NCI-H2029 treated with DMSO at 0.1 percent for 48 hours (cell line): ENCODE results near the gene KNCN.

Source experiments
- DNase-seq: peaks from one replicate; lab custom pipeline; 2025; lab: John Stamatoyannopoulos, UW

The KNCN gene

DNA sequence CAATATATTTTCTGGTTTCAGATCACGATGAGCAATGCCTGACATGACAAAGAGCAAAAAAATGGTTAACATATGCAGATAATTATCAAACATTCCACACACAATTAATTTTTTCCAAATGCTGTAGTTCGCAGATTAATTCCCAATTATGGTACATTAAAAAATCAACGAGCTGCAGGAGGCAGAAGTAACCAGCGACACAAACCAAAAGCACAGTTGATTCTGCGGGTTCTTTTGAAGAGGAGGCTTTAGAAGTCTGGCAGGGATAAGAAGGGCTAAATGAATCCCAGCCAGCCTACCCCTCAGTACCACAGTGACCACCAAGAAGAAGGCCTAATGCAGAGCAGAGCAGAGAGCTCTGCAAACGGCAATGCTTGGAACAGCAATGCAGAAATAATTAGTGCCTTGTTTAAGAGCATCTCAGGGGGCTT is 17.0 kb upstream of the KNCN start:
- no peak for DNase-seq

DNA sequence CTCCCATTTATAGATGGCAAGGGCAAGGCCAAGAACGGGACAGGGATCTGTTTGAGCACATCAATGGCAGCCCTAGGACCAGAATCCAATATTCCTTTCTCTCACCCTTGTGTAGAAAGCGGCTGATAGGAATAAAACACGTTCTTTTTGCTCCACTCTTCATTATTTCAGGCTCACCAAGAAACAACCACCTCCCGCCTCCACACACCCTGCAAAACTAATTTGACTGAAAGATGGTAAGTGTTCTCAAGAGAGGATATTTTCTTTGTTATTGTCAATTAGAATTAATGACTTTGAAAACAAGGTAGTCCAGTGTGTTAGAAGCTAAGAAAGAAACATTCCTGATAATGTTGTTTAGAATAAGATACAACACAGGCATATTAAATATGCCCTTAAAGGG is 11.9 kb upstream of the KNCN start:
- DNase-seq, result no peak

DNA sequence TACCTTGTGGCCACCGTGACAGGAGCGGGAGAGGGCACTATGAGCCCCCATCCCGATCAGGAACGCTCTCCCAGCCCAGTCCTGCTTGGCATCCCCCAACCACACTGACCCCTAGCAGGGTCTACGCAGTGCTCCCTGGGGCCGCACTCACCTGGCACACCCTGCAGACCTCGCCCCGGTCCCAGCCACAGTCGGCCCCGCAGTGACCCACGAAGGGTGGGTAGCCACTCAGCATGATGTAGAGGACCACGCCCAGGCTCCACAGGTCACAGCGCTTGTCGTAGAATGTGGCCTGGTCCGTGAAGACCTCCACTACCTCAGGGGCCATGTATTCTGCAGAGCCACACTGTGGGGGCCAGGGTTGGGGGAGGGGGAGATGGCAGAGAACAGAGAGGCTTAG is 11.1 kb upstream of the KNCN start:
- DNase-seq, result no peak

DNA sequence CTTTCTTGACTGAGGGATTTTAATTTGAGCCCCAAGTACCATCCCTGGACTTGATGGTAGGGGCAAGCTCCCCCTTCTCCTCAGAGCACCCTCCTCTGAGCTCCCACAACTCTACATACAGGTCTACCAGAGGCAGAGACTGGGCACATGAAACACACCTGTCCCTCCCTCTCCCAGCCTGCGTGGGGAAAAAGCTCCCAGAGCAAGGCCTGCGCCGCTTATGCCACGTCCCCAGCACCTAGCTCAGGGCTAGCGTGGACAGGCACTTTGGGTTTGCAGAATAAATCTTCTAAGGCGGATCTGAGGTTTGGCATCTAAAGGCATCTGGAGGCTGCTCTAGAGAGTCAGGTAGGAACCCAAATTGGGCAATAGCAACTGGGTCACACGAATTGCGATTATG is 7.5 kb upstream of the KNCN start:
- no peak for DNase-seq

DNA sequence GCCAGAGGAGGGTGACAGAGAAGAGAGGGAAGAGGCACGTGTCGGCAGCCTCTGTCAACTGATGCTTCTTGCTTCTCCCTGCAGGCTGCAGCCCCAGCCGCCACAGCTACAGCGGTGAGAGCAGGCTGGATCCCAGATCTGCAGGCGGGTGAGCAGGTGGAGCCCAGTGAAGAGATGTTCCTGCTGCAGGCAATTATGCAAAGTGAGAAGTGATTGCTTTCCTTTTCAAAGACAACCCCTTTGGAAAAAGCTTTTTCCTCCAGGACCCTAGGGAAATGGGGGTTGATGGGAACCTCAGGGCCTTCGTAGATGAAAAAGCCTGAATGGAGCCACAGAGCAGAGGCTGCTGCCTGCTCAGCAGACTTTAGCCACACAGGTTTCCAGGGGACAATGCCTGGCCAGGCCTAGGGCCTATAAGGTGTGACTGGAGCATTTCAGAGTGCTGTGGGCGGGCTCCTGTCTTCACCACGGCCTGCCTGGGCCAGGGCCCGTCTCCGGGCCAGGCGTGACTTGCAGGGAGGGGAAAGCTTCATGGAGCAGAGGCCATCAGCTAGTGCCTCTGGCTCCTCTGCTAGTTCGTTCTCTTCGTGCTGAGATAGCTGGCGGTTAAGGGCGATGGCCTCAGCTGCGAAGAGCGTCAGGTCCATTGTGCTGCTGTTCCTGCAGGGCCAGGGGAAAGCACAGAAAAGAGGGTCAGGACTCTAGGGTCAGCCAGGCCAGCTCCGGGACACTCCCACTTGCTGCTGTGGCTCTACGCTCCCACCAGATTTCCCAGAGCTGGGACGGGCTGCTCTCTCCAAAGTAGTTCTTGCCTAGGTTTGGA is 6.9 kb upstream of the KNCN start:
- no peak for DNase-seq

DNA sequence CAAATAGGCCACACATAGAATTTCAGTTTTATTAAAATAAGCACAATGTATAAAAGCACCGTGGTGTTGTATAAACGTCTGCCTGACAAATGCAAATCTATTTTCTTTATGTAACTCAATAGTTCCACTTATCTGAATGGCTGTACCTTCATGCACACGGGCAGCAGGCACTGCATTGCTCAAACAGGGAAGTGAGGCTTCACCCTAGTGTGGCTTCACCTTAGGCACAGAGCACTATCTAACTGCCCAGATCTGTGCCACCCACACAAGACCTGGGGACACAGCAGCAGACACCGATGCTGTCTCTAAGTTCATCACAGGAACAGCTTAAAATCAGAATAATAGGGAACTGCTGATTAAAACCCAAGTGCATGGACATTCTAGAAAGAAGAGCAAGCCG is 6.0 kb upstream of the KNCN start:
- no peak for DNase-seq

DNA sequence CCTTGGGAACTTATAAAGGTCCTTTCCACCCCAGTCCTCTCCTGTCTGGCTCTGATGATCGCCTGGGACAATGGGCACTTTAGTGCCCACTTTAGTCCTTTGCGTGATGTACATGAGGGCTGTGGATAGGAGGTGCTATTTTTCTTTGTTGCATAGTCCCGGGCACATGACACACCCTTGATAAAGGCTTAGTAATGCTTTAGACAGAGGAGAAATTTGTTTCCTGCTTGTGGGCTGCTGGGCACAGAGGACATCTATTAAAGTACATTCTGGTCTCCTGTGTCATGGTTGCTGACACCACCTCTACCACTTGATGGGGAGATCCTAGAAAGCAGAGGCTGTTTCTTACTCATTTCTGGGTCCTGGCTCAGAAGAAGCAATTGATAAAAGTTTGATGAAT is 5.4 kb upstream of the KNCN start:
- DNase-seq, result no peak

DNA sequence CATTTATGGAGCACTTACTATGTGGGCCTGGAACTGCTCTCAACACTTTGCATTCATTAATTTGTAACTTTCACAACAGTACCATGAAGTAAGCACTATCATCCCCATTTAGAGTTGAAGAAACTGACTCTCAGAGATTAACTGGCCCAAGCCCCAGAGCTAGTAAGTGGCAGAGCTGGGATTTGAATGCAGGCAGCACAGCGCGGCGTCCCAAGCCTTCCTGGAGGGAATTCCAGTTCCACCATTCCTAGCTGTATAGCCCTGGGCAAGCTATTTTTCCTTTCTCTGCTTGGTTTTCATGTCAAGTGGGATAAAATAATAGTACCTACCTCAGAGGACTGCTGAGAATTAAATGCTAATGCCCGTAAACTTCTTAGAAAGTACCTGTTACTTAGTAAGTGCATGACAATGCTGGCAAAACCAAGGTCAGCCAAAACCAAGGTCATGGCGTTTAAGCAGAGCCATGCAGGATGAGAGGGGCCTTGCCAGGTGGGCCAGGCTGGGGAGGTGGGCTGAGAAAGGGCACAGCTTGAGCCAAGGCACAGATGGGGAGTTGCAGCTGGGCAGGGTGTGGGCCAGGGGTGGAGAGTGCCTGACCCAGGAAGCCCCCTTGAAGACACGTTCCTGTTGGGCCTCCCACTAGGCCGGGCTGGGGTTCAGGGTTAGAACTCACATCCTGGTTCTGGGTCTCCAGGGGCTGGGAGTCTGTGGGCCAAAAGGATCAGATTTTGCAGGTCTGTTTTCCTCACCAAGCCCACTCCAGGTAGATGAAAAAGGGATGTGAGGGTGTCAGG is 4.6 kb upstream of the KNCN start:
- DNase-seq, result no peak

DNA sequence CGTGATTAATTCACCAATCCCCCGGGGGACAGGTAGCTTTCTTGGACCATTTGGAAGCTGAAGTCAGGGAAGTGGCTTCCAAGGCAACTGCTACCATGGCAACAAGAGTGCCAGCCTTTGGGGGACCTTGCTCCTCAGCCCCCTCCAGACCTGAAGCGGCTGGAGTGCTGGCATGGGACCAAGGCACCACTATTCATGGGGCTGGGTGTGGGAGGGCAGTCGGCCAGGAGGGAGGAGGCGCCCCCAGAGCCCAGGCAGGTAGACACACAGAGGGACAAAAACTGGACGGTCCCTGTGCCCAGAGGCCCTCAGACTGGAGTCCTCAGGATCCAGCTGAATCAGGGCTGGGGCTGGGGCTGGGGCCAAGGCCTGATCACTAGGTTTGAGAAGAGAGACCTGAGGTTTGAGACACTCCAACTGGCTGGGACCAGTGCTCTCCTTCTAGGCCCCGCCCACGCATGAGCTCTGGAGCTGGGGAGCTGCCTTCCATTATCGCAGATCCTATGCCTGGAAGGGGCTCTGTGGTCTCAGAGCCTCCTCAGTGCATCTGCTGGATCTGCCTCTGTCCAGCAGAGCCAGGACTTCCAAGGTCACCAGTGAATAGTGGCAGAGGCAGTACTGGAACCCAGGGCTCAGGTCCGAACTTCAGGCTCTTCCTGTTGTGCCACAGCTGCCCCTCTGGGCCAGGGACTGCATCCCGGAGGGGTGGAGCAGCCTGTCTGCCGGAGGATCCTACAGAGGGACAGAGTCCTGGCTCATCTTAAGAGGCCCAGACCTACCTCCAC is 3.3 kb upstream of the KNCN start:
- DNase-seq, result no peak

DNA sequence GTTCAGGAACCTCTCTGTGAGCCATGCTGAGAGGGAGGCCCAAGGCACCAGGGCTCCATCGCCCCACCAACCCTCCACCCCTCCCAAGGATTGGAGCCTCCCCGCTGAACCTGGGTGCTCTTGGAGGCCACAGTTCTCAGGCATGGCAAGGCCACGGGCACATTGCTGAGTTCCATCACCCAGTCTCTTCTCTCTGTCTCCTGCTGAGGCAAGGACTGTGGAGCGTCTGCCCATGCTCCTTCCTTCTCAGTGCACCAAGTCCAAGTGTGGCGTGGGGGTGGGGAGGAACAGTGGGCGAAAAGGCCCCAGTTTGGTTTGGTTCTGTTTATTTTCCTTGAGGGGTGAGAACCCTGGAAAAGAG is 2.8 kb upstream of the KNCN start:
- no peak for DNase-seq

DNA sequence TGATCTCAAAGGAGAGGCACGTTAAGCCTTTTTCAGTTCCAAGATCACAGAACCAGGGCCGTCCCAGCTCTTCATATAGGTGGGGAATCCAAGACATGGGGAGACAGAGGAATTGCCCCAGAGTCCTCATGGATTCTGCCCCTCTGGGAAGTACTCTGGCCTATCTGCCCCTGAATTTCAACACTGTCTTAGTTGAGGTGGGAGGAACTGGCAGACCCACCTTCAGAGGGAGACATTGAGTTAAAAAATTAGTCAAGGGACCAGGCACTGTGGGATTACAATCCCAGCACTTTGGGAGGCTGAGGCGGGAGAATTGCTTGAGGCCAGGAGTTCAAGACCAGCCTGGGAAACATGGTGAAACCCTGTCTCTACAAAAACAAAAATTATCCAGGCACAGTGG is 2.1 kb upstream of the KNCN start:
- DNase-seq, result no peak

DNA sequence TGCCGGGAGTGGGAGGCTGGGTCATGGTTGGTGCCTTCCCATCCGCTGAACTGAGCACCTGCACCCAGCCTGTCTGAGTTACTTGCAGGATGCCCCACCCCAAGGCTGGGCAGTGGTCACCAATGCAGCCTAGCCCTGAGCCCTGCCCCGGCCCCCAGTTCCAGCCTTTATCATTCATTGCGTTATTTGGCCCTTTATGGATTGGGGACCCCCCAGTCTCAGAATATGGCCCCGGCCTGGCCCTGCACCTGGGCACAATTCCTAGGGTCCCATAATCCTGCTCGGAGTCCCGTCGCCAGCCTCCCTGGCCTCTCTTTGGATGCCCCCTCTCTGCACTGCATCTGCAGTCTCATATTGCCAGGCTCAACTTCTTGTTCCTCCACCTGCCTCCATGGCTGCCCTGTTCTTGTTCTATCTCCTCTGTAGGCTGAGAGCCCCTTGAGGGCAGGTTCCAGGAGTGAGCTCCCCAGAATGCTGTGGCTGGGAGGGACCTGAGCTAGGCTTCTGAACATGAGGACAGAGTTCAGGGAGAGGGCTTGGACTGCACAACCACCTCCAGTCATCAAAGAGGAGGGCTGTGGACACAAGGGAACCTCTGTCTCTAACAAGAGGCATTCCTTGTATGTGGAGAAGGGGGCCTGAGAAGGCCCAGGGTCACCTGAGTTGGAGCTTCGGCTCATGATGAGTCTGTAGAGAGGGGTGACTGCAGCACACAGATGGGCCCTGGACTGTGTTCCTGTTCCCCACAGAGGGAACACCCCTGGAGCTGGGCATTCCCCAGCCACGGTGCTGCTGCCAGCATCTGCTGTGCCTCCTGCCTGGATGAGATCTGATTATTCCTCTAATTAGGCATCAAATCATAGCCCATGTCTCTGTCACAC is 1.1 kb upstream of the KNCN start:
- no peak for DNase-seq

DNA sequence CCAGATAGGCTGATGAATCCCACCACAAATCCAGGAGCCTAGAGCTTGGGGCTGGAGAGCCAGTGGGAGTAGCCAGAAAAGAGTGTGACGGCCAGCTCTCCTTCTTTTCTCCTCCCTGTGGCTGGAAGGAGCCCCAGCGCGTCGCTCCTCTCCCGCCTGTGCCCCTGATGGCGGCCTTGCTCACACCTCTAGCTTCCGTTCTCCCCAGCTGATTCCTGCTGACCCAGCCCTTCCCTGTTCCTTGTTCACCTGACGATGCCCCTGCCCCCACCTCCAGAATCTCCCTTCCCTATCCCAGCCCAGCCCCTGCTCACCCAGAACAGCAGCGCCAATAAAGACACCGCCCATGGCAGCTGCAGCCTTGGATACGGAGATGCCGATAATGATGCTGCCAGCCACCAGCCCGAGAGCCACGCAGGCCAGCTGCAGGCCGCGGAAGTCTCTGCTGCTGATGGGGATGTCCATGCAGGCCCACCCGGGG is 656 bp downstream of the KNCN start:
- no peak for DNase-seq

DNA sequence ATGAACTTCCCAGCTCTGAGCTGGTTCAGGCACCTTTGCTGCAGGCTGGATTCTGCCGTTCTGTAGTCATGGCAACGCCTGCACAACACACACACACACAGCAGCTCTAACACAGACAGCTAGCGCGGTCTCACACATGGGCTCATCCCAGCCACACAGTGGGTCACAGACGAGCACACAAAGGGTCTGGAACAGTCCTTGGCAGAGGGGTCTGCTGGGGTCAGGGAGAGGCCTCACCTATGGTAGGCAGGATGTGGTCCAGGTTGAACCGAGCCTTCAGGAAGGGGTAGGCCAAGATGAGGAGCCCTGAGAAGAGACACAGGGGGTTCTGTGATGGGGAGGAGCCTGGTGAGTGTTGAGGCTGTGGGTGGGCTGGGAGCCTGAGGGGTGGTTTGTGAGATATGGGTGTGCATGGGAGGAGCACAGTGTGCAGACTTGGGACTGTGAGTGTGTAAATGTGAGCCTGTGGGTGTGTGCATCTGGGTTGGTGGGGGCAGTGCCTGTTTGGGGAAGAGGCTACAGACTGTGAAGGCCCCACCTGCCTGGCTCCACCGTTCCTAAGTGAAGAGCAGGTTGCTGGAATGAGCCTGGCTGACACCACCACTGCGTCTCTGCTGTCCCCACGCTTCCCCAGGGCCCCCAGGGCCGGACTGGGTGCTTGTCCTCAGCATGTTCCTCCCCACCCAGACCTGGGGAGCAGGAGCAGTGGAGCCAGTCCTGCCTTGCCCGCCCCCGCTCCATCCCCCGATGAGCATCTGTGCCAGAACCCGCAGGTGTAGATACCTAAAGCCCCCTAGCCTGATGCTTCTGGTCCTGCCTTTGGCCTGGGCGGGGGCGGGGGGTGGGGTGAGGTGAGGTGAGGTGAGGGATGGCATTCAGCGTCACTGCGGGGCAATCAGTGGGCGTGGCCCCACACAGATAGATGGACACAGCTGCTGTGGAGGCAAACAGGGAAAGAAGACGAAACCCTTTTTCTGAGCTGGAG is 1.5 kb downstream of the KNCN start:
- no peak for DNase-seq

DNA sequence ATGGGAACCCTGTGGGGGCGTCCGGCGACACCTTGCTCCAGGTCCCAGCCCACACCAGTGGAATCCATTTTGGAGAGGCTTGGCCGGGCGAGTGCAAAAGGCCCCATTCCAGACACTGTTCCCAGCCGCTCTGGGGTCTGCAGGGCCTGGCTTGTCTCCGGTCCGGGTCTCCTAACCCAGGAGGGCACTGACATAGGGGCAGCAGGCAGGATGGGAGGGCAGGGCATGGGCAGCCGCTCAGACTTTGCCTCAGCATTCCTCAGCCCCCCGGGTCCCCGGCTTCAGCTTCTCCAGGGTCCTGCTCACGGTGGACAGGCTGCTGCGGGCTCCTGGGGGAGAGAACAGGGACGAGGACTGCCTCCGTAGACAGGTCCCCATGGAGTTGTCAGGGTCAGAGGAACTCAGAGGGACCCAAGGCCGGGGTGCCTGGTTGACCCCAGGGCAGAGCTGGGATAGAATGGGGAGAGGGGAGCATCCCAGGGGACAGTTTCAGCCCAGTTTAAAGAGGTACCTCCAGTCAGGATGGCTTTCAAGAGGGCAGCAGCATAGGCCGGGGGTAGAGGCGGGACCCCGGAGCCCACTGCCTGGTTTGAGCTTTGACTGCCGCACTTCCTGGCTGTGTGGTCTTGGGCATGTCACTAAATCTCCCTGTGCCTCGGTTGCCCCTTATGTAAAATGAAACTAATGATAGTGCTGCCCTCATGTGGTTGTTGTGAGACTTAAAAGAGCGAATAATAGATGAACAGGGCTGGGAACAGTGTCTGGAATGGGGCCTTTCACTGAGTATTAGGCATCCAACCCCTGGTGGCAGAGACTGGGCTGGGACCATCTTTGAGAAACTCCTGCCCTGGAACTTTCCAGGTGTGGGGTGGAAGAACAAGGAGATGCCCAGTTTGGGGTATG is 3.7 kb downstream of the KNCN start:
- peak; percentile 69 for DNase-seq

DNA sequence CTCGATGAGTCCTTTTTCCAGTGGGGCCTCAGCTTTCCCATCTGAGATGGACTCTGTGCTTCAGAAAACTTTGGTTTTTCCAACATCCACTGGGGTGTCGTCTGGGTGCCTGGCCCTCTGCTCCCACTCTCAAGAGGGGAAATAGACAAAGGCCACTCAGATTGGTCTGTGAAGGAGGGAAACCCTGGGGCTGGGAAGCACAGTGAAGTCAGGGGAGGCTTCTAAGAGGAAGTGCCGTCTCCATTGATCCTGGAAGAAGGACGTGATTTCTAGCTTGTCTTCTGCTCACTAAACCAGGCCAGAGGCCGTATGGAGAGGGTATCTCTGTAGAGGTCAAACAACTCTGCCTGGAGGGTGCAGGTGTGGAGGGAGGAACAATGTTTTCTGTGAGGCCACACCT is 5.2 kb downstream of the KNCN start:
- no peak for DNase-seq

DNA sequence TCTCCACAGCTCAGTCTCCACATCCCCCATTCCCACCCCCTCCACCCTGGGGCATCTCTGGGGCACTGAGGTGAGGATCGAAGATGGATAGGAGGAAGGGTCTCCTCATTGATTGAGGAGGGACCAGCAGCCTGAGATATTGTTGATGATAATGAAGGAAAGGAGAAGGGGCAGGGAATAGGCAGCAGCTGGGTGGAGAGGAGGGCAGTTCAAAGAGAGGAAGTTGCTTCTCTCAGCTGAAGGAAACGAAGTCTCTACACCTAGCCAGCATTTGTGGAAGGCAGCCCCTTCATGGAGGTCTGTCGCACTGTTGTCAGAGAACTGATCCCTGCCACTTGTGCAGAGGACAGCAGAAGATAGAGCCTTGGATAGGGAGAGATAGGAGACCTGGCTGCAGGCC is 5.7 kb downstream of the KNCN start:
- no peak for DNase-seq

DNA sequence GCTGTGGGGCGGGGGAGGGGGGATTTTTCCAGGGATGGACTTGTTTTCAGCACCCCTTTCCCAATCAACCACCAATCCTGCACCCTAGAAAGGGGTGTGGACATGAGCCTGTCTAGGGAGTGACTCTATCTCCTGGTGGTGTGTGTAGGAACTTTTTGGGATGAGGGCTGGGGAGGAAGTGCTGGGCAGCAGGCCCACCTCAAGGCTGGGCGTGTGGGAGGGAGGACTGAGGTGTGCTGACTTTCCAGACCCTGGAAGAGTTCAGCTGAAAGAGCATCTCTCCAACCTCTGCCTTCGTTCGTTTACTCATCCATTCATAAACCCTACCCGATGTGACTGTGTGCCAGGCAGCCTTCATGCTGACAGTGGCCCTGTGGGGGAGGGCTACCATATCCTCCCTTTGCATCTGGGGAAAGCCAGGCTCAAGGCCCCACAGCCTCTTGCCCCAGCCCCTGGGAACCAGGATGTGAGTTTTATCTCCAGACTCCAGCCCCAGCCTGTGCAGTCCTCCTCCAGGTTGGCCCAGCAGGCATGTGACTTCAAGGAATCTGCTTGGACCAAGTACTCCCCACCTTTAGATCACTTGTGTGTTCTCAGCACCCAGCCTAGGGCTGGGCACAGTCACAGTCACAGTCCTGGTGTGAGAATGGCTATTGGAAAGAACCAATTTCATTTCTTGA is 6.7 kb downstream of the KNCN start:
- no peak for DNase-seq
